CD1c-positive myeloid dendritic cell (primary cell): Measurements from ENCODE around the gene ZNF385C.
"Not testable (repeated sequence)": the region's sequence is repeated elsewhere in the genome, so short reads cannot be mapped to it uniquely, and the experiment has no call there.

ENCODE experiments used
- DNase-seq: peaks from one replicate; pipeline ENCODE4 v3.0.0-alpha.2; 2016; ENCODE audit errors: extremely low spot score

ZNF385C gene

GRCh38 chr17:42097691-42098631, at the start of gene ZNF385C:
ZNF385C (minus strand) TSS chr17:42098473; CDS start chr17:42063056, 35,417 bp downstream.
- no peak for DNase-seq

GRCh38 chr17:42146911-42147607, 48.8 kb upstream of the ZNF385C start:
- DNase-seq = no peak

GRCh38 chr17:42143138-42143537, 44.9 kb upstream of the ZNF385C start:
- DNase-seq = not testable (repeated sequence)

- DNase-seq = peak; percentile 18
Observed at GRCh38 chr17:42142371-42142896, 44.2 kb upstream of the ZNF385C start.

- peak; percentile 15 for DNase-seq
Observed at GRCh38 chr17:42141382-42141781, 43.1 kb upstream of the ZNF385C start.

GRCh38 chr17:42140690-42141089, 42.4 kb upstream of the ZNF385C start:
- not testable (repeated sequence) for DNase-seq

GRCh38 chr17:42138749-42139492, 40.6 kb upstream of the ZNF385C start:
- no peak for DNase-seq

GRCh38 chr17:42136654-42137051, 38.4 kb upstream of the ZNF385C start:
- DNase-seq = no peak

- peak; percentile 88 for DNase-seq
Observed at GRCh38 chr17:42135664-42136653, 37.7 kb upstream of the ZNF385C start.

- DNase-seq = no peak
Observed at GRCh38 chr17:42135151-42135550, 36.9 kb upstream of the ZNF385C start.

- DNase-seq = no peak
Observed at GRCh38 chr17:42133461-42134041, 35.3 kb upstream of the ZNF385C start.

GRCh38 chr17:42132941-42133340, 34.7 kb upstream of the ZNF385C start:
- DNase-seq = peak; percentile 66

- peak; percentile 57 for DNase-seq
Observed at GRCh38 chr17:42131981-42132432, 33.7 kb upstream of the ZNF385C start.

GRCh38 chr17:42131232-42131631, 33.0 kb upstream of the ZNF385C start:
- no peak for DNase-seq

GRCh38 chr17:42130310-42130936, 32.1 kb upstream of the ZNF385C start:
- no peak for DNase-seq

GRCh38 chr17:42129109-42129837, 31.0 kb upstream of the ZNF385C start:
- peak; percentile 54 for DNase-seq

- DNase-seq = no peak
Observed at GRCh38 chr17:42127414-42127813, 29.1 kb upstream of the ZNF385C start.

GRCh38 chr17:42126836-42127235, 28.6 kb upstream of the ZNF385C start:
- DNase-seq = no peak

- DNase-seq = no peak
Observed at GRCh38 chr17:42125565-42125964, 27.3 kb upstream of the ZNF385C start.
